GM19395 (cell line): Measurements from ENCODE around the gene TM4SF1.

Source experiments
- ATAC-seq: cut with Tn5 transposase; IDR thresholded peaks from one replicate; pipeline ENCODE4 v1.9.1; 2021; ENCODE audit warnings: mild to moderate bottlenecking, moderate library complexity; ENCODE audit not compliant: unreplicated experiment

Gene TM4SF1, protein sequence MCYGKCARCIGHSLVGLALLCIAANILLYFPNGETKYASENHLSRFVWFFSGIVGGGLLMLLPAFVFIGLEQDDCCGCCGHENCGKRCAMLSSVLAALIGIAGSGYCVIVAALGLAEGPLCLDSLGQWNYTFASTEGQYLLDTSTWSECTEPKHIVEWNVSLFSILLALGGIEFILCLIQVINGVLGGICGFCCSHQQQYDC

DNA sequence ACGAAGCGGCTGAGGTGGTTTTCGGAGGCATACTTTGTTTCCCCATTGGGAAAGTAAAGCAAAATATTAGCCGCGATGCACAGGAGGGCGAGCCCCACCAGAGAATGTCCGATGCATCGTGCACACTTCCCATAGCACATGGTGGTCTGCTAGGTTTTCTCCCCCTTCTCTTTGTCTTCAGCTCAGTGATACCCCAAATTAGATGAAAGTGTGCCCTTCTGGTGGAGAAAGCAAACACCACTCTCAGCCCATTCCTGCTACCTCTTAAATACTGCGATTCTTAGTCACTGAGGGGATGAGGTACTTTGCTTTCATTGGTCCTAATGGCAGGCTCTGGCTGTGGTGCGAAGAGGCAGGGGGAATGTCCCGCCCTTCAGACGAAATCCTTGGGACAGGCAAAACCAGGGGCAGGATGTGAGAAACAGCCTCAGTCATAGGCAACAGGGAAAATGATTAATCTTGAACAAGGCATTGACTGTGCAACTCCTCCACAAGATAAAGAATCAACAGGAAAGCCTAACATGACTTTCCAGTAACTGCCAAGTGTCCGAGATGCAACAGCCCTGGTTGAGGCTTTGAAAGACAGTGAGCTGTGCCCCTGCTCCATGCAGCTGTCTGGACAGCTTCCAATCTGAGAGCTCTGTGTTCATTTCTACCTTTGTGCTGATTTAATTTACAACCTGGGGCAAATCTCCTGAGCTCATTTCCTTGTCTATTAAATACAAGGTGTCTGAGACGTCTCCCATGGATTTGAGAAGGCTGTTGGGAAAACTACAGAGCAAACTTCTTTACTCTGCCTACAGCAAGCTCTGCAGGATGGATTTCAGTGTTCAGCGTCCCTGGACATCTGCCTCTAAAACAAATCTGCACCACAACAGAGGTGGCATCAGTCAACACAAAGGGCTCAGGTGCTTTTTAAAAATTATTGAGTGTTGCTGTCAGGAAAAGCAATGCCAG lies at the start of gene TM4SF1:
Gene TM4SF1 (minus strand): TSS at position 242 of the 957 bp plus-strand sequence. CDS start 102 bp downstream, at position 140.
- no peak for ATAC-seq

DNA sequence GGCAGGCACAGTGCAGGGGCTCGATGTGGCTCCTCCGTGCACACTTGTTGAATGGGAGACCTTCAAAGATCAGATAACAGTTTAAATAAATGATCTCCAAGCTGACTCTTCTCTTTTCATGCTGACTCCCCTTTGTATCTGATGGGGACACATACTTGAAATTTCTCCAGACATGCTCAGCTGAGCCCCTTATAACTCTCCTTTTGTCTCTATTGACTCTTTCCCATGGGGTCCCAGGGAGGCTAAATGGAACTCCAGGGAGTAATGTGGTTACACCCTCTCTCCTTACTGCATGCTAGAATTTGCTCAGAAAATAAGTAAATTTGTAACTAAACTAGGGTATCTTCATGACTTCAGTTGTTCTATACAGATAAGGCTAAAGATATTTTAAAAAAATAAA lies 48.9 kb upstream of the TM4SF1 start:
- no peak for ATAC-seq

DNA sequence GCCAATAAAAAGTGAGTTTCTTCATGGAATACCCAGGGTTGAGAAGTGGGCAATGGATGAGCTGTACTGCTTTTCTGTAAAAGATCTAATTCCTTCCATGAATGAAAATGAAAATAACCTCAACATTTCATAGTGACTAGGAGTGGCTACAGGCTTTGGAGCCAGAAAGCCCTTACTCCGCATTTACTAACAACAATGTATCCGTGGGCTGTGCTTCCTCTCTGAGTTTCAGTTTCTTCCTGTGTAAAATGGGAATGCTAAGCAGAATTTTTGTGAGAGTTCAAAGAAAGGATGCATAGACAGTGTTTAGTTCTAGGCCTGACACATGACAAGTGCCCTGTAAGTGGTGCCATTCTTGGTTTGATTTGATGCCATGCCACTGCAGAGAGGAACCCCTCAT lies 47.5 kb upstream of the TM4SF1 start:
- ATAC-seq = no peak

GRCh38 chr3:149421764-149422163 lies 44.3 kb upstream of the TM4SF1 start:
- no peak for ATAC-seq

DNA sequence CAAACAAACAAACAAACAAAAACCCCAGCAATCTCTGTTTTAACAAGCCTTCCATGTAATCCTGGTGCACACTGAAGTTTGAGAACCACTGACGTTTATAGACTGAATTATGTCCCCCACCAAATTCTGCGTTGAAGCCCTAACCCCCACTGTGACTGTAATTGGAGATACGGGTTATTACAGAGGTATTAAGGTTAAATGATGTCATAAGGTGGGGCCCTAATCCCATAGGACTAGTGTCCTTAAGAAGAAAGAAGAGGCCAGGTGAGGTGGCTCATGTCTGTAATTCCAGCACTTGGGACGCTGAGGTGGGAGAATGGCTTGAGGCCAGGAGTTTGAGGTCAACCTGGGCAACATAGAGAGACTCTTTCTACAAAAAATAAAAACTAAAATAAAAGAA lies 42.4 kb upstream of the TM4SF1 start:
- ATAC-seq = no peak

DNA sequence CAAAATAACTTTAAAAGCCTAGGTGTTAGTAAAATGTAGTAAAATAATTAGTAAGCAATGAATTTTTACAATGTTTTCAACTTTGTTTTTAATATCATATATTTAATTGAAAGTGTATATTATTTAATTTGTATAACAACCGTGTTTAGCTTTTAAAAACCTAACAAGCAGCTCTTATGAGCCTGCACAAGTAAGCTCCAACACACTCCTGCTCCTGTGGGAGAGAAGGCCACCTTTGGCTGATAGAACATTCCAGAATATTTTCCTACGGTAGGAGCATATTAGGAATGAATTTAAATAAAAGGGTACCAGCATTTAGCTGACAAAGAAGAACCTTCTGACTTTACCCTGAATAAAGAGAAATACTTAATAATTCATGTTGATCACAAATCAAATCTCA lies 40.3 kb upstream of the TM4SF1 start:
- no peak for ATAC-seq

GRCh38 chr3:149417174-149417573 lies 39.7 kb upstream of the TM4SF1 start:
- ATAC-seq = peak; percentile 83

DNA sequence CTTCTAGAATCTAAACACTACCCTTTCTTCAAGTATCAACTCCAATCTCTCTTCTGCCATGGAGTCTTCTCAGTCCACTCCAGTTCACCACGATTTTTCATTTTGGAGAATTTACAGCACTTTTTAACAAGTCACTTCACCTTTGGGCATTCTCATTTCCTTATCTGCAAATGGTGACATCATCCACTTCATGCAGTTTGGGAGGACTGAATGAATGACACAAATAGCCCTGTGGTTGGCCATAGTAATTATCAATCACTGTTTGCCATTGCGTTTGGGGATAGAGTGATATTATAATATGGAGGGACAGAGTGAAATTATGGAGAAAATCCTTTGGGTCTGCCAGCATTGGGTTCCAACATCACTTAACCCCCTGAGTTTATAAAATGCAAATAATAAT lies 38.0 kb upstream of the TM4SF1 start:
- peak; percentile 49 for ATAC-seq

- no peak for ATAC-seq
Observed at GRCh38 chr3:149414557-149415231, 37.2 kb upstream of the TM4SF1 start.

- ATAC-seq = no peak
Observed at GRCh38 chr3:149411583-149411982, 34.1 kb upstream of the TM4SF1 start.

GRCh38 chr3:149409351-149409750 lies 31.9 kb upstream of the TM4SF1 start:
- ATAC-seq = no peak

- no peak for ATAC-seq
Observed at GRCh38 chr3:149407898-149408297, 30.4 kb upstream of the TM4SF1 start.

DNA sequence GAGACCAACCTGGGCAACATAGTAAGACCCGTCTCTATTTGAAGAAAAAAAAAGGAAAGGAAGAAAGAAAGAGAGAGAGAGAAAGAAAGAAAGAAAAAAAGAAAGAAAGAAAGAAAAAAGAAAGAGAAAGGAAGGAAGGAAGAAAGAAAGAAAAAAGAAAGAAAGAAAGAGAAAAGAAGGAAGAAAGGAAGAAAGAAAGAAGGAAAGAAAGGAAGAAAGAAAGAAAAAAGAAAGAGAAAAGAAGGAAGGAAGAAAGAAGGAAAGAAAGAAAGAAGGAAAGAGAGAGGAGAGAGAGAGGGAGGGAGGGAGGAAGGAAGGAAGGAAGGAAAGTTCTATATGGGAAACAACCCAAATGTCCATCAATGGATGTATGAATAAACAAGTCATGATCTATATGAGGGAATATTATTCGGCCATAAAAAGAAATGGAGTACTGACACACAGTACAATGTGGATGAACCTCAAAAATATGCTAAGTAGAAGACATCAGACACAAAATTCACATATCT lies 28.8 kb upstream of the TM4SF1 start:
- ATAC-seq = no peak

- no peak for ATAC-seq
Observed at GRCh38 chr3:149403443-149403842, 26.0 kb upstream of the TM4SF1 start.

- ATAC-seq = no peak
Observed at GRCh38 chr3:149402481-149402880, 25.0 kb upstream of the TM4SF1 start.

DNA sequence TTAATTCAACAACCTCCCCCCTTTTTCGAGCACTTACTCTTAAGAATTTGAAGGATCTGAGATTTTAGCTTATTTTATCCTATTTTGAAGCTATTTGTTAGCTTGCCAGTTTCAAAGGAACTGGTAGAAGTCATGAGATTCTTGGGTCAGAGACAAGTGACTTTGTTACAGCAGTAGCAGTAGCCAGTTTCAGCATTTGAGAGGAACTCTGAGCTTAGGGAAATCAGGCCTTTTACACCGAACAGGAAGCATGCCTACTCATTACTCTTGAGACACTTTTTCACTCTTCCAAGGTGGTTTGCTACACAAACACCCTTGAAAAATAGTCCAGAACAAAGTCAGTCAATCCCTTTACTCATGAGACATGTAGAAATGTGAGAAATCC lies 24.5 kb upstream of the TM4SF1 start:
- no peak for ATAC-seq

- ATAC-seq = no peak
Observed at GRCh38 chr3:149401212-149401925, 23.9 kb upstream of the TM4SF1 start.

- ATAC-seq = no peak
Observed at GRCh38 chr3:149400645-149401044, 23.2 kb upstream of the TM4SF1 start.

DNA sequence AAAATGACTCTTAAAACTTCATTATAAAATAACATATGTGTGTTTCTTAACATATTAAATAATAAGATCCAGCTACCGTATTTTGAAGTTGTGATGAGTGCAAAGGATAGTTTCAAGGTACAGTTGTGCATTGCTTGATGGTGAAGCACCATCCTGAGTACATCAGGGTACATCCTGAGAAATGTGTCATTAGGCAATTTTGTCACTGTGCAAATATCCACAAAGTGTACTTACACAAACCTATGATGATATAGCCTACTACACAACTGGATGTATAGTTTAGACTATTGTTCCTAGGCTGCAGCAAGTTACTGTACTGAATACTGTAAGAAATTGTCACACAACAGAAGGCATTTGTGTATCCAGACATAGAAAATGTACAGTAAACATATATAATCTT lies 20.8 kb upstream of the TM4SF1 start:
- ATAC-seq = no peak

DNA sequence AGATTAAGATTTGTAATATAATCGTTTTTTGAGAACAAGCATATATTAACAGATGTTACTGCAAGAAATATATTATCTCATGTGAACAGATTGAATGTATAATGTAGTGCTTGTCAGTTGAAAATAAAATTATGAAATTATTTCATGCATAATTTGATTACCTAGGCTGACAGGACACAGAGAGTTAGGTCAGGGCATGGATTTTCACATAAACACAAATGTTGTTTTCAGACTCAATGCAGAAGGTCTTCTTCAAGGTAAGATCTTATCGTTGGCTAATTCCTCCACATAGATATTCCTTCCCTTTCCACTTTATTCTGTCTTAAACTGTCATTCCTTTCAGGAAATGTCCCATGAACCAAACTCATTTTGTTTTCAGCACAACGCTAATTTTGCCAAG lies 20.1 kb upstream of the TM4SF1 start:
- no peak for ATAC-seq

DNA sequence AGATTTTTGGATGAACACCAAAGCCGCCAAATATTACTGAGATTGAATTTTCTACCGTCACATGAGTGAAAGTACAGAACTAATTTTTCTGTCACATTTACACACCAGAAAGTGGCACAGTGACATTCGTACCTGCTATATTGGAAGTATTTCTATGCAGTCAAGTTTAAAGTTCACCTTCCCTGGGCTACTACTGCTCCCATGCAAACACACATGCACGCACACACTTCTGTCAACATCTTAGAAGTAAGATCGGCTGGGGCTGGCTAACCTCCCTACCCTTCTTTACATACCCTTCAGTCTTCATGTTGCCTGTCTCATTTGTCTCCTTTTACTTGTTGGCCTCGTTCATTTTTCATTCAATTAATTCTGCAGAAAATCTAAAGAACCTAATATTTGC lies 19.0 kb upstream of the TM4SF1 start:
- ATAC-seq = no peak
